HepG2 (cell line): Measurements from ENCODE around the gene CSTB. TPM values are rescaled to one million over a fixed set of nuclear protein-coding genes. Genes with fewer than 3 reads are reported as not detected.

Experiments
- CBX1 ChIP-seq: IDR thresholded peaks from one replicate; pipeline ENCODE4 v1.6.1; 2016; ENCODE audit warnings: antibody characterized with exemption, low read depth
- CHD2 ChIP-seq: IDR thresholded peaks from 2 replicates; pipeline ENCODE4 v1.6.1; 2011; ENCODE audit warnings: low read depth, low read length, improper control_type of control experiment
- DPF2 ChIP-seq: sonication (generic); formaldehyde crosslinking; IDR thresholded peaks from 2 replicates; pipeline ENCODE4 v1.4.0; 2020; ENCODE audit warnings: mild to moderate bottlenecking, low read depth, missing genetic modification reagents, borderline replicate concordance
- EP300 ChIP-seq, 3 experiments: sonication (generic) in 1 of 3; formaldehyde crosslinking in 1 of 3; IDR thresholded peaks; 2 replicates each; pipeline versions ENCODE4 v1.5.1 to v1.6.1; 2011 to 2020; ENCODE audit warnings: low read depth in 2 of 3, low read length in 2 of 3, borderline replicate concordance in 1 of 3, improper control_type of control experiment in 1 of 3, mild to moderate bottlenecking in 1 of 3, missing genetic modification reagents in 1 of 3, moderate library complexity in 1 of 3
- GABPB1 ChIP-seq: IDR thresholded peaks from 2 replicates; pipeline ENCODE4 v1.6.1; 2016; ENCODE audit warnings: mild to moderate bottlenecking, missing genetic modification reagents, moderate library complexity, missing compliant biosample characterization
- HIVEP1 ChIP-seq: sonication (generic); formaldehyde crosslinking; IDR thresholded peaks from 2 replicates; pipeline ENCODE4 v1.4.0; 2020; ENCODE audit warnings: mild to moderate bottlenecking, missing genetic modification reagents
- JUNB ChIP-seq: sonication (generic); formaldehyde crosslinking; IDR thresholded peaks from 2 replicates; pipeline ENCODE4 v1.8.0; 2022; ENCODE audit warnings: missing genetic modification reagents, mild to moderate bottlenecking, borderline replicate concordance
- KDM6A ChIP-seq: IDR thresholded peaks from 2 replicates; pipeline ENCODE4 v1.6.1; 2016; ENCODE audit warnings: low read depth
- NFATC3 ChIP-seq: sonication (generic); formaldehyde crosslinking; IDR thresholded peaks from 2 replicates; pipeline ENCODE4 v1.5.1; 2020; ENCODE audit warnings: mild to moderate bottlenecking, missing genetic modification reagents
- RCOR2 ChIP-seq: IDR thresholded peaks from 2 replicates; pipeline ENCODE4 v1.6.1; 2016; ENCODE audit warnings: missing biosample characterization, missing genetic modification reagents
- SOX6 ChIP-seq, 2 experiments: fragments of 450-650 bp in 1 of 2; sonication (generic) in 1 of 2; formaldehyde crosslinking in 1 of 2; IDR thresholded peaks; 2 replicates each; pipeline versions ENCODE4 v1.4.0 to v1.6.1; 2017 to 2020; ENCODE audit warnings: antibody characterized with exemption in 1 of 2, mild to moderate bottlenecking in 1 of 2, missing genetic modification reagents in 1 of 2
- TBX3 ChIP-seq: fragments of 450-650 bp; IDR thresholded peaks from 2 replicates; pipeline ENCODE4 v1.6.1; 2017; ENCODE audit warnings: antibody characterized with exemption, mild to moderate bottlenecking, inconsistent platforms, borderline replicate concordance
- THYN1 ChIP-seq: sonication (generic); formaldehyde crosslinking; IDR thresholded peaks from 2 replicates; pipeline ENCODE4 v1.8.1; 2023; ENCODE audit warnings: low read depth, mild to moderate bottlenecking, moderate library complexity, missing genetic modification reagents, borderline replicate concordance
- ZC3H13 ChIP-seq: sonication (generic); formaldehyde crosslinking; IDR thresholded peaks from 2 replicates; pipeline ENCODE4 v1.8.1; 2023; ENCODE audit warnings: mild to moderate bottlenecking, missing genetic modification reagents, moderate library complexity
- ZFP37 ChIP-seq: sonication (generic); formaldehyde crosslinking; IDR thresholded peaks from 2 replicates; pipeline ENCODE4 v1.4.0; 2020; ENCODE audit warnings: missing genetic modification reagents, borderline replicate concordance
- ZMYM2 ChIP-seq: sonication (generic); formaldehyde crosslinking; IDR thresholded peaks from 2 replicates; pipeline ENCODE4 v1.8.0; 2022; ENCODE audit warnings: mild to moderate bottlenecking, missing genetic modification reagents
- ZNF10 ChIP-seq: sonication (generic); formaldehyde crosslinking; IDR thresholded peaks from 2 replicates; pipeline ENCODE4 v1.4.0; 2020; ENCODE audit warnings: mild to moderate bottlenecking, low read depth, missing genetic modification reagents, borderline replicate concordance
- ZNF17 ChIP-seq: sonication (generic); formaldehyde crosslinking; IDR thresholded peaks from 2 replicates; pipeline ENCODE4 v1.5.0; 2020; ENCODE audit warnings: mild to moderate bottlenecking, missing genetic modification reagents
- ZNF441 ChIP-seq: sonication (generic); formaldehyde crosslinking; IDR thresholded peaks from 2 replicates; pipeline ENCODE4 v1.7.0; 2021; ENCODE audit warnings: missing genetic modification reagents, borderline replicate concordance
- ZNF879 ChIP-seq: sonication (generic); formaldehyde crosslinking; IDR thresholded peaks from 2 replicates; pipeline ENCODE4 v1.8.1; 2023; ENCODE audit warnings: missing genetic modification reagents
- polyA plus RNA-seq, 8 experiments: library from polyadenylated mRNA; depleted of rRNA in 3 of 8; stranded (reverse) in 7 of 8; unstranded in 1 of 8; fragments of >200 nt; fragmentation: Illumina TruSeq in 4 of 8; extraction: Trizol in 4 of 8; gene quantifications; 2 replicates each; pipeline versions ENCODE4 v1.2.1 to v1.2.3, GENCODE V29; 2011 to 2016; ENCODE audit warnings: low read depth in 4 of 8, missing spikeins in 1 of 8, mixed read lengths in 1 of 8; ENCODE audit not compliant: insufficient read depth in 1 of 8
- total RNA-seq, 5 experiments: library from RNA; depleted of rRNA; stranded (reverse); fragments of >200 nt; fragmentation: Illumina TruSeq; extraction: Trizol; gene quantifications; 2 replicates each; pipeline ENCODE4 v1.2.3, GENCODE V29; 2016; ENCODE audit warnings: low read depth in 1 of 5
- TF ChIP-seq, protein P1 (sequence below): sonication (generic); formaldehyde crosslinking; IDR thresholded peaks from 2 replicates; pipeline ENCODE4 v1.8.0; 2022; ENCODE audit warnings: mild to moderate bottlenecking, missing genetic modification reagents, moderate library complexity
- TF ChIP-seq, protein P2 (sequence below): sonication (generic); formaldehyde crosslinking; IDR thresholded peaks from 2 replicates; pipeline ENCODE4 v1.5.0; 2020; ENCODE audit warnings: missing genetic modification reagents, mild to moderate bottlenecking, borderline replicate concordance
- TF ChIP-seq, protein P3 (sequence below): IDR thresholded peaks from 2 replicates; pipeline ENCODE4 v1.6.1; 2018; ENCODE audit warnings: missing genetic modification reagents, mild to moderate bottlenecking, missing compliant biosample characterization
- TF ChIP-seq, protein P4 (sequence below): sonication (generic); formaldehyde crosslinking; IDR thresholded peaks from 2 replicates; pipeline ENCODE4 v1.4.0; 2020; ENCODE audit warnings: mild to moderate bottlenecking, missing genetic modification reagents
- TF ChIP-seq, protein P5 (sequence below): sonication (generic); formaldehyde crosslinking; IDR thresholded peaks from 2 replicates; pipeline ENCODE4 v1.4.0; 2020; ENCODE audit warnings: mild to moderate bottlenecking, missing genetic modification reagents

Gene CSTB
- total and polyA plus RNA-seq, 2 of the 13 experiments (the other 11 are each of a cell fraction or from before 2014, with no cell fraction given), result 11.7 to 94.1 TPM

DNA sequence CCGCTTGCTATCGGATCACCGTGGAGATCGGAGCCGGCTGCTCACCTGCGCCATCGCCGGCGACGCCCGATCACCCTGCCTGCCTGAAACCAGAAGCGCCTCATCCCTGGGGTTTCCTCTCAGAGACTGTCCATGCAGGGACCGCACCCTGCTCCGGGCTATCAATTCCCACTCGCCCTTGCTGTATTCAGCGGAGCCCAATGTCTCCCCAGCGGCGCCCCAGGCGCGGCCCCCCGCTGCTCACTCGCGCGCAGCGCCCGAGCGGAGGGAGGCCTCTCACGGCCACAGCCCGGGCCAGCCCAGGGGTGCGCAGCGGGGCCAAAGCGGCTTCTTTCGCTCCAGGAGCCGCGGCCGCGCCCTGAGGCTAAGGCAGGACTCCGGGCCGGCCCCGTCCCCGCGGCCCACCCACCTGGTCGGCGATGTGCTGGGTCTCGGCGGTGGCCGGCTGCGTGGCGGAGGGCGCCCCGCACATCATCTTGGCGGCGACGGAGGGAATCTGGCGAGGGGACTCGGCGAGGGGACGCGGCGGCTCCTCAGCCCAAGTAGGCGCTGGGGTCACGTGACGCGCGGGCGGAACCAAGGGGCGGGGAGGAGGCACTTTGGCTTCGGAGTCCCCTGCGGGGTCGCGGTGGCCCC is at the start of gene CSTB (continued):
- no peak for TF ChIP-seq EP300 (IDR thresholded peaks at IDR 0.05; ENCODE audit: low read depth in 2 of 2, low read length in 2 of 2)
- 0 out of 2 replicates have a peak, but pooled peaks have one; percentile 16 for TF ChIP-seq EP300 (CRISPR knock-in tag; IDR thresholded peaks at IDR 0.05; ENCODE audit: borderline replicate concordance)
- peak; percentile 62; the same call in 1 of the 2 replicates for TF ChIP-seq ZNF441 (CRISPR knock-in tag)
- no peak for TF ChIP-seq KDM6A (CRISPR knock-in tag)
- no peak for TF ChIP-seq NFATC3 (CRISPR knock-in tag)
- TF ChIP-seq CHD2, result no peak
- TF ChIP-seq, protein P1, sequence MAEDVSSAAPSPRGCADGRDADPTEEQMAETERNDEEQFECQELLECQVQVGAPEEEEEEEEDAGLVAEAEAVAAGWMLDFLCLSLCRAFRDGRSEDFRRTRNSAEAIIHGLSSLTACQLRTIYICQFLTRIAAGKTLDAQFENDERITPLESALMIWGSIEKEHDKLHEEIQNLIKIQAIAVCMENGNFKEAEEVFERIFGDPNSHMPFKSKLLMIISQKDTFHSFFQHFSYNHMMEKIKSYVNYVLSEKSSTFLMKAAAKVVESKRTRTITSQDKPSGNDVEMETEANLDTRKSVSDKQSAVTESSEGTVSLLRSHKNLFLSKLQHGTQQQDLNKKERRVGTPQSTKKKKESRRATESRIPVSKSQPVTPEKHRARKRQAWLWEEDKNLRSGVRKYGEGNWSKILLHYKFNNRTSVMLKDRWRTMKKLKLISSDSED (CRISPR knock-in tag), result no peak; the same call in 1 of the 2 replicates
- TF ChIP-seq HIVEP1, result no peak
- TF ChIP-seq ZC3H13 (CRISPR knock-in tag), result no peak
- TF ChIP-seq THYN1, result no peak
- TF ChIP-seq ZNF17 (CRISPR knock-in tag), result no peak
- TF ChIP-seq CBX1, result no peak
- TF ChIP-seq ZMYM2 (CRISPR knock-in tag), result no peak
- TF ChIP-seq ZNF10 (CRISPR knock-in tag), result no peak
- TF ChIP-seq GABPB1 (CRISPR knock-in tag), result peak; percentile 59; the same call in 1 of the 2 replicates
- TF ChIP-seq, protein P2, sequence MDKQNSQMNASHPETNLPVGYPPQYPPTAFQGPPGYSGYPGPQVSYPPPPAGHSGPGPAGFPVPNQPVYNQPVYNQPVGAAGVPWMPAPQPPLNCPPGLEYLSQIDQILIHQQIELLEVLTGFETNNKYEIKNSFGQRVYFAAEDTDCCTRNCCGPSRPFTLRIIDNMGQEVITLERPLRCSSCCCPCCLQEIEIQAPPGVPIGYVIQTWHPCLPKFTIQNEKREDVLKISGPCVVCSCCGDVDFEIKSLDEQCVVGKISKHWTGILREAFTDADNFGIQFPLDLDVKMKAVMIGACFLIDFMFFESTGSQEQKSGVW (CRISPR knock-in tag), result no peak
- no peak for TF ChIP-seq ZFP37 (CRISPR knock-in tag)
- no peak for TF ChIP-seq DPF2 (CRISPR knock-in tag)
- no peak for TF ChIP-seq RCOR2
- TF ChIP-seq, protein P3, sequence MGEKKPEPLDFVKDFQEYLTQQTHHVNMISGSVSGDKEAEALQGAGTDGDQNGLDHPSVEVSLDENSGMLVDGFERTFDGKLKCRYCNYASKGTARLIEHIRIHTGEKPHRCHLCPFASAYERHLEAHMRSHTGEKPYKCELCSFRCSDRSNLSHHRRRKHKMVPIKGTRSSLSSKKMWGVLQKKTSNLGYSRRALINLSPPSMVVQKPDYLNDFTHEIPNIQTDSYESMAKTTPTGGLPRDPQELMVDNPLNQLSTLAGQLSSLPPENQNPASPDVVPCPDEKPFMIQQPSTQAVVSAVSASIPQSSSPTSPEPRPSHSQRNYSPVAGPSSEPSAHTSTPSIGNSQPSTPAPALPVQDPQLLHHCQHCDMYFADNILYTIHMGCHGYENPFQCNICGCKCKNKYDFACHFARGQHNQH (CRISPR knock-in tag), result 0 out of 2 replicates have a peak, but pooled peaks have one; percentile 16
- TF ChIP-seq, protein P4, sequence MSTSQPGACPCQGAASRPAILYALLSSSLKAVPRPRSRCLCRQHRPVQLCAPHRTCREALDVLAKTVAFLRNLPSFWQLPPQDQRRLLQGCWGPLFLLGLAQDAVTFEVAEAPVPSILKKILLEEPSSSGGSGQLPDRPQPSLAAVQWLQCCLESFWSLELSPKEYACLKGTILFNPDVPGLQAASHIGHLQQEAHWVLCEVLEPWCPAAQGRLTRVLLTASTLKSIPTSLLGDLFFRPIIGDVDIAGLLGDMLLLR (CRISPR knock-in tag), result peak; percentile 87
- TF ChIP-seq TBX3, result no peak
- TF ChIP-seq, protein P5, sequence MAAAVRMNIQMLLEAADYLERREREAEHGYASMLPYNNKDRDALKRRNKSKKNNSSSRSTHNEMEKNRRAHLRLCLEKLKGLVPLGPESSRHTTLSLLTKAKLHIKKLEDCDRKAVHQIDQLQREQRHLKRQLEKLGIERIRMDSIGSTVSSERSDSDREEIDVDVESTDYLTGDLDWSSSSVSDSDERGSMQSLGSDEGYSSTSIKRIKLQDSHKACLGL (CRISPR knock-in tag), result peak; percentile 67; the same call in 1 of the 2 replicates
- TF ChIP-seq ZNF879 (CRISPR knock-in tag), result no peak
- no peak for TF ChIP-seq SOX6 (IDR thresholded peaks at IDR 0.05)
- no peak for TF ChIP-seq SOX6 (CRISPR knock-in tag; IDR thresholded peaks at IDR 0.05)
- no peak for TF ChIP-seq JUNB (CRISPR knock-in tag)
